GM12875 (cell line): ENCODE results near the gene ARVCF.

Experiments
- H3K4me3 ChIP-seq: one replicate; pipeline ENCODE4 v1.5.1; 2011; ENCODE audit warnings: low read depth, low read length, control low read depth
- TF ChIP-seq, protein P1 (sequence below): IDR thresholded peaks from 2 replicates; pipeline ENCODE4 v1.5.1; 2011; ENCODE audit warnings: low read depth, mild to moderate bottlenecking, control low read depth, inconsistent platforms, low read length, moderate library complexity, borderline replicate concordance; ENCODE audit not compliant: insufficient read depth

The ARVCF gene

DNA sequence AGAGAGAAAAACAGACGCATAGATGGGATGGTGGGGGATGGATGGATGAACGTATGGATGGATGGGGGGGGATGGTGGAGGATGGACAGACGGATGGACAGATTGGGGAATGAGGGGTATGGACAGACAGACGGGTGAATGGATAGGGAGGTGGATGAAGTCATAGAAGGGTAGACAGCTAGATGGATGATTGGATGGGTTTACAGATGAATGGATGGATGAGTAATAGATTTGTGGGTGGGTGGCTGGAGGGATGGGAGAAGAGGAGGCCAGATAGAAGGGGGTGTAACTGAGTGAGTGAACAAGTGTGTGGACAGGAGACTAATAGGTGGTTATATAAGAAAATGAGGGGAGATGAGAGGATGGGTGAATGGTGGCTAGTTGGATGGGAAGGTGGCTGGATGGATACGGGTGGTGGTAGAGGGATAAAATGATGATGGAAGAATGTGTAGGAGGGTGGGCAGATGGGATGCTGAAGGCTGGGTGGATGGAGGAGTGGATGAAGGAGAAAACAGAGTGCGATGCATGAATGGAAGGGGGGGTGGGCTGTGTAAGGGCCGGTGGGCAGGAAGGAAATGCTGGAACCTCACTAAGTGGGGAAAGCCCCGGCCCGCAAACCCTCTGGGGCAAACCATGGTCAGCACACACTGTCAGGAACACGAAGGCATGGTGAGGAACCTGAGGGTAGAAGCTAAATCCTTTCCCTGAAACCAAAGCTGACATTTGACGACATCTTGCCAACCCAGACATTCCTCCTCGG, 21.6 kb downstream of the ARVCF start:
- no peak overlapping the region for H3K4me3 ChIP-seq
- TF ChIP-seq, protein P1, sequence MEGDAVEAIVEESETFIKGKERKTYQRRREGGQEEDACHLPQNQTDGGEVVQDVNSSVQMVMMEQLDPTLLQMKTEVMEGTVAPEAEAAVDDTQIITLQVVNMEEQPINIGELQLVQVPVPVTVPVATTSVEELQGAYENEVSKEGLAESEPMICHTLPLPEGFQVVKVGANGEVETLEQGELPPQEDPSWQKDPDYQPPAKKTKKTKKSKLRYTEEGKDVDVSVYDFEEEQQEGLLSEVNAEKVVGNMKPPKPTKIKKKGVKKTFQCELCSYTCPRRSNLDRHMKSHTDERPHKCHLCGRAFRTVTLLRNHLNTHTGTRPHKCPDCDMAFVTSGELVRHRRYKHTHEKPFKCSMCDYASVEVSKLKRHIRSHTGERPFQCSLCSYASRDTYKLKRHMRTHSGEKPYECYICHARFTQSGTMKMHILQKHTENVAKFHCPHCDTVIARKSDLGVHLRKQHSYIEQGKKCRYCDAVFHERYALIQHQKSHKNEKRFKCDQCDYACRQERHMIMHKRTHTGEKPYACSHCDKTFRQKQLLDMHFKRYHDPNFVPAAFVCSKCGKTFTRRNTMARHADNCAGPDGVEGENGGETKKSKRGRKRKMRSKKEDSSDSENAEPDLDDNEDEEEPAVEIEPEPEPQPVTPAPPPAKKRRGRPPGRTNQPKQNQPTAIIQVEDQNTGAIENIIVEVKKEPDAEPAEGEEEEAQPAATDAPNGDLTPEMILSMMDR: no peak

DNA sequence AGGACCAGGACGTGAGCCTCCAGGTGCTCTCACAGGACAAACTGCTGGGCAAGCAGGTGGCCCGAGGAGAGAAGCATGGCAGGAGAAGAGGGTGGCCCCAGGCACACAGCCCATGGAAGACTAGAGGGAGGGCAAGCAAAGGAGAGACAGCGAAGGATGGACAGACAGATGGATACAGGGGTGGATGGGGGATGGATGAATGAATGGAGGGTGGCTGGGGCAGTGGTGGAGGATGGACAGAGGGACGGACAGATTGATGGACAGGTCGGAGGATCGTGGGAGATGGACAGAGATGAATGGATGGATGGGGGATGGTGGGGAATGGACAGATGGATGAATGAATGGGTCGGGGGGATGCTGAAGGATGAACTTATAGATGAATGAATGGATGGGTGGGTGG, 22.7 kb downstream of the ARVCF start:
- H3K4me3 ChIP-seq: no peak overlapping the region
- TF ChIP-seq, protein P1: no peak

DNA sequence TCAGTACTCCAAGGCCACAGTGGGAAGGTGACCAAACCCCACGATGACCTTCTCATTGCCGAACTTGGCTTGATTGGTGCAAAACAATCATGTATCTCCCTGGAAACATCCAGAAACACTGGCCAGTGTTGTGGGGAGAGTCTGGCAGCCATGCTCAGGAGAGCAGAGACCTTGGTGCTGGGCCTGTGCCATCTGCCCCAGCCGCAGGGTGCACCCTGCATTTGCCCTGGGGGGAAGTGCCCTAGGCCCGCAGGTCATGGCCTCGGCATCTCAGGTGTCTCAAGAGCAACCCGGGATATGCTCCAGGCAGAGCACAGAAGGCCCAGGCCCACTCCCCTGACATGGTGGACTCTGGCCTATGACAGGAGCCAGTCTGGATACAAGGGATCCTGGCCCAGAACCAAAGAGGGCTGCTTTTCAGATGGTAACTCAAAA, 23.7 kb downstream of the ARVCF start:
- TF ChIP-seq, protein P1: no peak
- H3K4me3 ChIP-seq: no peak overlapping the region

DNA sequence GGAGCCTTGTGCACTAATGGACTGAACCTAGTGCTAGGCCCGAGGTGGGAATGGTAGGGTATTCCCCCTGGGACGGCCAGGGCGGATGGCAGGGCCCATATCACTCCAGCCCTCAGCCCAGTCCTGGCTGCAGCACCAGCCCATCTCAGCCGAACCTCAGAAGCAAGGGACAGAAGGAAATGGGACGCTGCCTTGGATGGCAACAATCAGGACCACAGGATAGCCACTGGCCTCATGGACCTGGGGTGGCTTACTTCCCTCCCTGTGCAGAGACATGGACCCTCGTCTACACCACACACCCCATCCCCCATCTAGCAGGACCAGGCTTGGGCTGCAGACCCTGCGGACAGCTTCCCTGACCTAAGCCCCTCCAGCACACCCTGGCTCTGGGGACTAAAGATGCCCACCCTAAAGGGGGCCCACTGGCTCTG, 24.1 kb downstream of the ARVCF start:
- H3K4me3 ChIP-seq: no peak overlapping the region
- TF ChIP-seq, protein P1: no peak

DNA sequence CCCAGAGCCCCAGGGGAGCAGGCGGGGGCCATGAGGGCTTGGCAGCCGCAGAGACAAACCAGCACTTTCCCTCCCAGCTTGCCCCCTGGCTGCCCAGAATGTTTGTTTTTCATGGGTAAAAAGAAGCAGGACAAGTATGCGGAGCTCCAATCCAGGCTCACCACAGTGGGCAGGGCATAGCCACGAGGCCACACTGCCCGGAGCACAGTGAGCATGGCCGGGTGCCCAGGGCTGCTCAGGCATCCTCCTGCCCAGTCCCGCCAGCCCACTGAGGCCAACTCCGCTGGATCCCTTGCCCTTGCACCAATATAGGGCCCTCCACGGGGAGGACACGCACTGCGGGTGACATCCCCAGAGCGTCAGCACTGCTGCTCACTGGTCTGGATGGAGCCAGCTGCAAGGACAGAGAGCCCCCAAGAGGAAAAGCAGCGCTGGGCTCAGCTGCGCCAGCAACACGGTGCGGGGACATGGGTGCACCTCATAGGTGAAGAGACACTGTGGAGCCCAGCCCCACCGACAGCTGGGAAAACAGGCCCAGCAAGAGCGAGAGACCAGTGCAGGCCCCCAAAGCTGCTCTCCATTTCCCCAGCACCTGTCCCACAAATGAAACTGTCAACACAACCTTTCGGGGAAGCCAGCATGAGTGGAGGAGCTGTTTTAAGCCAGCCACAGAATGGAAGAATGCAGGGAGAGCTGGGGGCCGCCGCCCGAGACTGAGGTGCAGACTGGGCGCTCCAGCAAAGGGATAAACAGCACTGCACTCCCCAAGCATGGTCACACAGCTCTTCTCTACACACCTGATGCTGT, 24.8 kb downstream of the ARVCF start:
- TF ChIP-seq, protein P1: no peak
- no peak overlapping the region for H3K4me3 ChIP-seq

DNA sequence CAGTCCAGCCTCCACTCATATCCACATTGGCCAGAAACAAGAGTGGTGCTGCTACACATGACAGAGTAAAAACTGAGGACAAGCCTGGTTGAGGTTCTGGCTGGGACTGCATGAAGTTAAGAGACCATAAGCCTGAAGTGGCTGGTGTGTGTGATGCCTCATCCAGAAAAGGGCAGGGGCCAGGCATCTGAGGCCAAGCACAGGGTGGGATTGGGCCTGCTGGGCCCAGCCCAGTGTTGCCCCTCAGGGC, 25.3 kb downstream of the ARVCF start:
- TF ChIP-seq, protein P1: no peak
- no peak overlapping the region for H3K4me3 ChIP-seq

DNA sequence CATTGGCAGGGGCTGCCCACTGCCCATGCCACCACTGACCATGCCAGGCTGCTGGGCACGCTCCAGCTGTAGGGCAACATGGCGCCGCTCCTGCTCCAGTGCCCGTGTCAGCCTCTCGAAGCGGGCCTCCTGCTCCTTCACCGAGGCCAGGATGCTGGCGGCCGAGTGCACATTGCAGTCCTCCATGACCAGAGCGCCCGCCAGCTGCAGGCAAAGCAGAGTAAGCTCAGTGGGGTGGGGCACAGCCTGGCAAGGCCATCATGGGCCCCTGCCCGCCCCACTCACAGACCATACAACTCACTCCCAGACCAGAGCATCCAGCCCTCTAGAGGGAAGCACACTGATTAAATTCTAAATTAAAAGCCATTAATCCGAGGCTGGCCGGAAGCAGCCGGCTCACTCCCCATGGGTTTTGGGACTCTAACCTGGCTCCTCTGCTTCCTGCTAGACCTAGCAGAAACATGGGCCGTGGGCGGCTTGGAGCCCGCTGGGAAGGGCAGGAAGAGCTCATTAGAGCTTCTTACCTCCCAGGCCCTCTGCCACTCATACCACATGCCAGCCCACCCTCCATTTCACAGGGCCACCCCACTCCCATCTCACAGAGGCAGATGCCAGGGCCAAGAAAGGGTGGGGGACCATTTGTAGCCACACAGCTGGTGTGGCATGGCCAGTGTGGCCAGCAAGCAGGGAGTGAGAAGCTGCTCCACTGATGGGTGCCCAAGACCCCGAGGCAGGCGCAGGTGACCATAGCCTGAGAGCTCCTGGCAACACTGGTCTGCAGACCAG, 25.8 kb downstream of the ARVCF start:
- TF ChIP-seq, protein P1: no peak
- H3K4me3 ChIP-seq: no peak overlapping the region
